NCI-H1048 (cell line): ENCODE measurements around the gene LRCH2.
"Not testable (repeated sequence)": the region's sequence is repeated elsewhere in the genome, so short reads cannot be mapped to it uniquely, and the experiment has no call there.

ENCODE experiments used
- DNase-seq: peaks from one replicate; lab custom pipeline; 2025; lab: John Stamatoyannopoulos, UW

The LRCH2 gene

DNA sequence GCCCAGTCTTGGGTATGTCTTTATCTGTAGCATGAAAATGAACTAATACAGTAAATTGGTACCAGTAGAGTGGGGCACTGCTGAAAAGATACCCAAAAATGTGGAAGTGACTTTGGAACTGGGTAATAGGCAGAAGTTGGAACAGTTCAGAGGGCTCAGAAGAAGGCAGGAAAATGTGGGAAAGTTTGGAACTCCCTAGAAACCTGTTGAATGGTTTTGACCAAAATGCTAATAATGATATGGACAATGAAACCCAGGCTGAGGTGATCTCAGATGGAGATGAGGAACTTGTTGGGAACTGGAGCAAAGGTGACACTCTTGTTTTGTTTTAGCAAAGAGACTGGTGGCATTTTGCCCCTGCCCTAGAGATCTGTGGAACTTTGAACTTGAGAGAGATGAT is 24.3 kb downstream of the LRCH2 start:
- DNase-seq: not testable (repeated sequence)

- no peak for DNase-seq
Observed at GRCh38 chrX:115204040-115204439, 29.9 kb downstream of the LRCH2 start.

DNA sequence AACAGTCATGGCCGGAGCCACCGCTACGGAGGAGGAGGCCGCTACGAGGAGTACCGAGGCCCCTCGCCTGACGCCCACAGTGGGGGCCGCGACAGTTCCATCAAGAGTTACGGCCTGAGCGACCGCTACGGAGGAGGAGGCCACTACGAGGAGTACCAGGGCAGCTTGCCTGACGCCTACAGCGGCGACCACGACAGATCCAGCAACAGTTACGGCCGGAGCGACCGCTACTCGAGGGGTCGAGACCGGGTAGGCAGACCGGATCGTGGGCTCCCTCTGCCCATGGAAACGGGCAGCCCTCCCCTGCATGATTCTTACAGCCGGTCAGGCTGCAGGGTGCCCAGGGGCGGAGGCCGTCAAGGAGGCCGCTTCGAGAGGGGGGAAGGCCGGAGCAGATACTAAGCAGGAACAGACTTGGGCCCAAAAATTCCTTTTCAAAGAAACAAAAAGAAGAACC is 41.6 kb downstream of the LRCH2 start:
- no peak for DNase-seq

DNA sequence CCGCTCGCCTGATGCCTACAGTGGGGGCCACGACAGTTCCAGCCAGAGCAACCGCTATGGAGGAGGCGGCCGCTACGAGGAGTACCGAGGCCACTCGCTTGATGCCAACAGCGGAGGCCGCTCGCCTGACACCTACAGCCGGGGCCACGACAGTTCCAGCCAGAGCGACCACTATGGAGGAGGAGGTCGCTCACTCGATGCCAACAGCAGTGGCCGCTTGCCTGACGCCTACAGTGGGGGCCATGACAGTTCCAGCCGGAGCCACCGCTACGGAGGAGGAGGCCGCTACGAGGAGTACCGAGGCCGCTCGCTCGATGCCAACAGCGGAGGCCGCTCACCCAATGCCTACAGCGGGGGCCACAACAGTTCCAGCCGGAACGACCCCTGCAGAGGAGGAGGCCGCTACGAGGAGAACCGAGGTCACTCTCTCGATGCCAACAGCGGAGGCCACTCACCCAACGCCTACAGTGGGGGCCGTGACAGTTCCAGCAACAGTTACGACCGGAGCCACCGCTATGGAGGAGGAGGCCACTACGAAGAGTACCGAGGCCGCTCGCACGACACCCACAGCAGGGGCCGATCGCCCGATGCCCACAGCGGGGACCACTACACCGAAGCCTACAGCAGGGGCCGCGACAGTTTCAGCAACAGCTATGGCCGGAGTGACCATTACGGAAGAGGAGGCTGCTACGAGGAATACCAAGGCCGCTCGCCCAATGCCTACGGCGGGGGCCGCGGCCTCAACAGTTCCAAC is 42.2 kb downstream of the LRCH2 start:
- no peak for DNase-seq

DNA sequence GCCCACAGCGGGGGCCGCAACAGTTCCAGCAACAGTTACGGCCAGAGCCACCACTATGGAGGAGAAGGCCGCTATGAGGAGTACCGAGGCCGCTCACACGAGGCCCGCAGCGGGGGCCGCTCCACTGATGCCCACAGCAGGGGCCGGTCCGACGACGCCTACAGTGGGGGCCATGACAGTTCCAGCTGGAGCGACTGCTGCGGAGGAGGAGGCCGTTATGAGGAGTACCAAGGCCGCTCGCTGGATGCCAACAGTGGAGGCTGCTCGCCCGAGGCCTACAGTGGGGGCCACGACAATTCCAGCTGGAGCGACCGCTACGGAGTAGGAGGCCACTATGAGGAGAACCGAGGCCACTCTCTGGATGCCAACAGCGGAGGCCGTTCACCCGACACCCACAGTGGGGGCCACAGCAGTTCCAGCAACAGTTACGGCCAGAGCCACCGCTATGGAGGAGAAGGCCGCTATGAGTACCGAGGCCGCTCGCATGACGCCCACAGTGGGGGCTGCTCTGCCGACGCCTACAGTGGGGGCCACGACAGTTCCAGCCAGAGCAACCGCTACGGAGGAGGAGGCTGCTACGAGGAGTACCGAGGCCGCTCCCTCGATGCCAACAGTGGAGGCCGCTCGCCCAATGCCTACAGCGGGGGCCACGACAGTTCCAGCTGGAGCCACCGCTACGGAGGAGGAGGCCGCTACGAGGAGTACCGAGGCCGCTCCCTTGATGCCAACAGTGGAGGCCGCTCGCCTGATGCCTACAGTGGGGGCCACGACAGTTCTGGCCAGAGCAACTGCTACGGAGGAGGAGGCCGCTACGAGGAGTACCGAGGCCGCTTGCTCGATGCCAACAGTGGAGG is 43.0 kb downstream of the LRCH2 start:
- no peak for DNase-seq

DNA sequence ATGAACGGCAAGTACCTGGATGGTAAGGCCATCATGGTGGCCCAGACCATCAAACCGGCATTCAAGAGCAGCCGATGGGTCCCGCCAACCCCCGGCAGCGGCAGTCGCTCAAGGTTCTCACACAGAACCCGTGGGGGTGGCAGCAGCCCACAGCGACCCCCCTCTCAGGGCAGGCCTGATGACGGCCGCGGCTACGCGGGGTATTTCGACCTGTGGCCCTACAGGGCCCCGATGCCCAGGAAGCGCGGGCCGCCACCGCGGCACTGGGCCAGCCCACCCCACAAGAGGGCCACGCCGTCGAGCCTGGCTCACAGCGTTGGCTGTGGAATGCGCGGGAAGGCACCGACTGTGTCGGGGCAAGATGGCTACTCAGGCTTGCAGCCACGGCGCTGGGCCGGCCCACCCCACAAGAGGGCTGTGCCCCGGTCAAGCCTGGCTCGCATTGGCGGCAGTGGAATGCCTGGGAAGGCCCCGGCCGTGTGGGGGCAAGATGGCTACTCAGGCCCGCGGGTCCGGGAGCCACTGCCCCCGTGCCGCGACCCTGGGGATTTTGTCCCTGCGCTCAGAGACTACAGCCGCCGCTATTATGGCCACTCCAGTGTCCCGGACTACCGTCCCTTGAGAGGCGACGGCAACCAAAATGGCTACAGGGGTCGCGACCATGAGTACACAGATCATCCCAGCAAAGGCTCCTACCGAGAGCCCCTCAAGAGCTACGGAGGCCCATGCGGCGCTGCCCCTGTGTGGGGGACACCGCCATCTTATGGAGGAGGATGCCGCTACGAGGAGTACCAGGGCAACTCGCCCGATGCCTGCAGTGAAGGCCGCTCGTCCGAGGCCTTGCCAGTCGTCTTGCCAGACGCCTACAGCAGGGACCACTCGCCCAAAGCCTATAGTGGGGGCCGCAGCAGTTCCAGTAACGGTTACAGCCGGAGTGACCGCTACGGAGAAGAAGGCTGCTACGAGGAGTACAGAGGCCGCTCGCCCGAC is 44.0 kb downstream of the LRCH2 start:
- no peak for DNase-seq

DNA sequence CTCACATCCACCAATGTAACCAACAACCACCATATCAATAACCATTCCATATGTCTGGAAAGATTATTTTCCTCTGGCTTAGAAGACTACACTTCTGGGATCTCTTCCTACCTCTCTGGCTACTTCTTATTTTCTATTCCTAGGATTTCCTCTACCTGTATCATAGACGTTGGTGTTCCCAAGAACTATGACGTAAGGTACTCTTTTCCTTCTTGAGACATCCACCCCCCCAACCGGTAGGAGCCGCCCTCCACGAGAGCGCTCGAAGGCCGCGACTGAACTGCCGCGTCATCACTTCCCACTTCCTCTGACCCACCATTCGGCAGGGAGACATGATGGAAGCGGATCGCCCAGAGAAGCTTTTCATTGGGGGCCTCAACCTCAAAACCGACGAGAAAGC is 44.8 kb downstream of the LRCH2 start, which contains the start of gene RBMXL3:
Gene RBMXL3 (plus strand): TSS at position 301 of the 400 bp plus-strand sequence. CDS start 32 bp downstream, at position 333.
- DNase-seq: no peak

- no peak for DNase-seq
Observed at GRCh38 chrX:115183980-115184379, 49.9 kb downstream of the LRCH2 start.

DNA sequence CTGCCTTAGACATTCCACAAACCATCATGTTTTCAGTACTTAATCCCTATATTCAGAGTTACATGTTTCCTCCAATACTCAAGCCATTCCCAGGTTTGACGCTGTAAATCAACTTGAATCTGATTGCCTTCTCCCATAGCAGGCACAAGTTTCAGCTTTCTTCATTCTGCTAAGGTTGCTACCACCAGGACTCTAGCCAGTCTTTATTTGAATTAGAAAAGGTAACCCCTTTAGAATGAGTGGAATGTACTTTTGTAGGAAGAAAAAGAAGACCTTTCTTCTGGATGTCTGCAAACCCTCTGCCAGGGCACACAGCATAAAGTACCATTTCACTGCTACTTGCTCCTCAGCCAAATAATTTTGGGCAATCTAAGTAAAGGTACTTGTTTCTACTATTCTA is 55.4 kb downstream of the LRCH2 start:
- DNase-seq: no peak

GRCh38 chrX:115177932-115178331 is 56.0 kb downstream of the LRCH2 start:
- no peak for DNase-seq

- DNase-seq: no peak
Observed at GRCh38 chrX:115174548-115174947, 59.3 kb downstream of the LRCH2 start.

- DNase-seq: no peak
Observed at GRCh38 chrX:115173181-115173580, 60.7 kb downstream of the LRCH2 start.

- no peak for DNase-seq
Observed at GRCh38 chrX:115147220-115147619, 86.7 kb downstream of the LRCH2 start.

DNA sequence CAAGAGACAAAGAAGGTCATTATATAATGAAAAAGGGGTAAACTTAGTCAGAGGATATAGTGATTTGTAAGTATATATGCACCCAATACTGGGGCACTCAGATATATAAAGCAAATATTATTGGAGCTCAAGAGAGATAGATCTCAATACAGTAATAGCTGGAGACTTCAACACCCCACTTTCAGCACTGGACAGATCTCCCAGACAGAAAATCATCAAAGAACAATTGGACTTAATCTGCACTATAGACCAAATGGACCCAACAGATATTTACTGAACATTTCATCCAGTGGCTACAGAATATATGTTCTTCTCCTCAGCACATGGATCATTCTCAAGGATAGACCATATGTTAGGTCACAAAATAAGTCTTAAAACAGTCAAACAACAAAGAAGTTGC is 91.8 kb downstream of the LRCH2 start:
- DNase-seq: no peak

DNA sequence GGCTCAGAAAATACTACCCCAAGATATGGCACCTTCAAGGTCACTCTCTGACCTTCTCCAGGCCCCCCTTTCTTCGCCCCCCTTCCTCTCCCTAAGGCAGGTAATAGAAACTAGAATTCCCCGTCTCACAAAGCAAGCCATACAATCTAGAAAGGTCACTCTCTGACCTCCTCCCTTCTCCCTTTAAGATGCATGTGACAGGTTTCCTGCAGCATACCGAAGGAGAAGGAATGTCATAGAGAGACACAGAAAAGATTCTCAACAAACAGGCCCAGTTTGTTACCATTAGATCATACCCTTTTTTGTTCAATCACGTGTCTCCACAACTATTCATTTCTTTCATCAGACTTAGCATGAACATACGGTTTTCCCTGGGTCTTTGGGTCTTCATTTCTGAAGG is 95.9 kb downstream of the LRCH2 start:
- DNase-seq: no peak

GRCh38 chrX:115134382-115134781 is 99.5 kb downstream of the LRCH2 start:
- DNase-seq: no peak

DNA sequence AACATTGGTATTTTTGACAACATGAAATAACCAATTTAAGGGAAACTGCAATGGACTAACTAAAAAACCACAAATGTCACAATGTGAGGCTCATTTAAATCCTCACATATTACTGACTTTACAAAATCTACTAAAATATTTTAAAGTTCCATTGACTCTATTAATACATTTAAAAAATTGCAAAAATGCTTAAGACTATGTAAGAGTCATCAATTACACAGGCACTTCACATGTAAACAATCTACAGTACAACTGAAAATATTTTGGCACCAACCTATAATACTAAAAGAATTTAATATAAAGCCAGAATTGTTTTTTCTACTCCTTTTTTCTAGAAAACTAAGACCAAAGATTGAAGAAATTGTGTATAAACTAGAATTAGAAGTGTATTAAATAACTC is 121.5 kb downstream of the LRCH2 start:
- DNase-seq: no peak

DNA sequence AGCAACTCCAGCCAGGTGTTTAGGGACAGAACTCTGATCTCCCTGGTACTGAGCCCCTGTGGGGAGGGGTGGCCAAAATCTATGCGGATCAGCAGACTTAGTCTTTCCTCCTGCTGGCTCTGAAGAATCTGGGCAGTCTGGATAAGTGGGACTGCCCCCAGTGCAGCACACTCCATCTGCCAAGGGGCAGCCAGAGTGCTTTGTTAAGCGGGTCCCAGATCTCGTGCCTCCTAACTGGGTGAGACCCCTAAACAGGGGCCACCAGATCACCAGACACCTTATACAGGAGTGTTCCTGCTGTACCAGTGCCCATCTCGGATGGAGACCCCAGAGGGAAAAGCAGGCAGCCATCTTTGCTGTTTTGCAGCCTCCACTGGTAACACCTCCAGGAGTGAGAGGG is 135.0 kb downstream of the LRCH2 start:
- DNase-seq: no peak

DNA sequence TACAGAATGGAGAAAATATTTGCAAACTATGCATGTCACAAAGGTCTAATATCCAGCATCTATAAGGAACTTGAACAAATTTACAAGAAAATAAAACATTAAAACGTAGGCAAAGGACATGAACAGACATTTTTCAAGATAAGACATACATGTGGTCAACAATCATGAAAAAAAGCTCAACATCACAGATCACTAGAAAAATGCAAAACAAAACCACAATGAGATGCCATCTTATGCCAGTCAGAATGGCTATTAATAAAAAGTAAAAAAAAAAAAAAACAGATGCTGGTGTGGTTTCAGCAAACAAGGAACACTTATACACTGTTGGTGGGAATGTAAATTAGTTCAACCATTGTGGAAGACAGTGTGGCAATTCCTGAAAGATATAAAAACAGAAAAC is 140.7 kb downstream of the LRCH2 start:
- no peak for DNase-seq

DNA sequence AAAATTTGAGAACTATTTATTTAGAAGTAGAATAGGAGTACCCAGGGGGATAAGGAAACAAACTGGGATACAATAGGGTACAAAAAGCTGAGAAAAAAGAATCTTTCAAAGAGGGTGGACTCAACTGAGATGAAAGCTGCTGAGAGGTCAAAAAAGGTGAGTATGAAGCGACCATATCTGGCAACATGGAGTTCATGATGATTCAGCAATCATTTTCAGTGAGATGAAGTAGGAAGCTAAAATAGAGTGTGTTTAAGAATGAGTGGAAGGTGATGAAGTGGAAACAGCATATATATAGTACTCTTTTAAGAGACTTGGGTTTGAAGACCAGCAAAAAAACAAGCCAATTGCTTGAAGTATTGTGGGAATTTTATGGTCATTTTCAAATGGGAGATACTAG is 144.5 kb downstream of the LRCH2 start:
- DNase-seq: no peak

DNA sequence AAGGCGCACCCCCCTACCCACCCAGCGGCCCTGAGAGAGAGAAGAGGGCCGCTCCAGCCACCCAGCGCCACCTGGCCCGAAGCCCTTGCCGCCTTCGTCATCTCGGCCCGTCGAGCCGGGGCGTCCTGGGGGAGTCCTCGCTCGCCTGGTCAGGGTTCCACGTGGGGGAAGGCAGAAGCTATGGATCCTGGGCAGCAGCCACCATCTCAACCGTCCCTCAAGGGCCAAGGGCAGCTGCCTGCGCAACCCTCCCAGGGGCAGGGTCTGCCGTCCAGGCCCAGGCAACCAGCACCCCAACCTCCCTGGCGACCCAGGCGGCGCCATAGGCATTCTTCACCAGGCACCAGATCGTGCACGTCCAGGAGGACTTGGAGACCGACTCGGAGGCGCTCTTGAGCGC is 165.0 kb downstream of the LRCH2 start:
- DNase-seq: no peak

DNA sequence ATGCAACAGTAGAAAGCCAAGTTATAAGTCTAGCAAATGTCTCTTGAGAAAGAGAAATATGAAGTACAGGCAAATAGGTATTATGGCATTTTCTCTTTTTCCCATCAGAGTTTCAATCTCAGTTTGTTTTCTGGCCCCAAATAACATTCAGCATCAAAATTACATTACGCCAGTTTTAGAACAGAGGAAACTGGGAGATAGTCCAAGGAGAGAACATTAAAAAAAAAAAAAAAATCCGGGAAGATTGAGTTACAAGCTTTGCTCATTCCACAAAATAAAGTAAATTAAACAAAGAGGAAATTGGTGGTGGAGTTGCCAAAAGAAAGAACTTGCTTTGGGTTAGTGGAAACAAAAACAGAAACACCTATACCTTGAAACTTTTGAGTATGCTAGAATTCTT is 166.1 kb downstream of the LRCH2 start:
- DNase-seq: no peak
